MCF 10A (cell line): Measurements from ENCODE around the gene NUB1. TPM values are rescaled to one million over a fixed set of nuclear protein-coding genes. Genes with fewer than 3 reads are reported as not detected.
A peak's percentile ranks its signal among the peaks of the same experiment; 100 is the strongest.

Experiments
- BruUV-seq: library from RNA; stranded (reverse); fragments of 400-500 nt; replicated peaks from 2 replicates; lab custom pipeline; 2021; lab: Mats Ljungman, UMichigan
- CTCF ChIA-PET: fragments of 300-600 bp; sonication (Branson Sonifier 250); formaldehyde crosslinking; extraction: SDS; loops from one replicate; lab custom pipeline; 2021; ENCODE audit warnings: antibody characterized with exemption, inconsistent platforms; lab: Yijun Ruan, JAX
- POLR2A ChIA-PET: fragments of 300-600, 350-650 bp; sonication (Branson Sonifier 250); formaldehyde crosslinking; extraction: SDS; loops from one replicate; lab custom pipeline; 2020; ENCODE audit warnings: antibody characterized with exemption, inconsistent platforms; lab: Yijun Ruan, JAX
- DNase-seq: peaks from one replicate; pipeline ENCODE4 v3.0.0-alpha.2; 2018; ENCODE audit not compliant: unreplicated experiment
- H3K27ac Mint-ChIP-seq: one replicate; pipeline ENCODE4 v1.8.0; 2022; ENCODE audit warnings: mild to moderate bottlenecking, low read depth, mixed read lengths; ENCODE audit not compliant: unreplicated experiment
- H3K27me3 Mint-ChIP-seq: one replicate; pipeline ENCODE4 v1.8.0; 2022; ENCODE audit warnings: mixed read lengths; ENCODE audit not compliant: insufficient read depth, unreplicated experiment
- H3K36me3 Mint-ChIP-seq: one replicate; pipeline ENCODE4 v1.8.0; 2022; ENCODE audit warnings: mild to moderate bottlenecking, moderate library complexity, mixed read lengths; ENCODE audit not compliant: insufficient read depth, unreplicated experiment
- H3K4me1 Mint-ChIP-seq: one replicate; pipeline ENCODE4 v1.8.0; 2022; ENCODE audit warnings: mixed read lengths; ENCODE audit not compliant: insufficient read depth, unreplicated experiment
- H3K4me3 Mint-ChIP-seq: one replicate; pipeline ENCODE4 v1.8.0; 2022; ENCODE audit warnings: mild to moderate bottlenecking, moderate library complexity, mixed read lengths; ENCODE audit not compliant: unreplicated experiment
- H3K9me3 Mint-ChIP-seq: one replicate; pipeline ENCODE4 v1.8.0; 2022; ENCODE audit warnings: mixed read lengths; ENCODE audit not compliant: unreplicated experiment
- CTCF ChIP-seq: fragments of 200-600 bp; IDR thresholded peaks from one replicate; pipeline ENCODE4 v1.8.0; 2022; ENCODE audit warnings: antibody characterized with exemption, mild to moderate bottlenecking; ENCODE audit not compliant: unreplicated experiment
- intact Hi-C: fragments of 100-400 bp; cut with micrococcal nuclease; formaldehyde crosslinking; loops from 2 replicates; pipeline ENCODE4 v1.14.1; 2022
- total RNA-seq: library from RNA; stranded (reverse); gene quantifications from 2 replicates; pipeline ENCODE4 v1.2.3, GENCODE V29; 2022

NUB1 gene
- total RNA-seq, 1 experiment from 2014 or later: 53.3 TPM

DNA sequence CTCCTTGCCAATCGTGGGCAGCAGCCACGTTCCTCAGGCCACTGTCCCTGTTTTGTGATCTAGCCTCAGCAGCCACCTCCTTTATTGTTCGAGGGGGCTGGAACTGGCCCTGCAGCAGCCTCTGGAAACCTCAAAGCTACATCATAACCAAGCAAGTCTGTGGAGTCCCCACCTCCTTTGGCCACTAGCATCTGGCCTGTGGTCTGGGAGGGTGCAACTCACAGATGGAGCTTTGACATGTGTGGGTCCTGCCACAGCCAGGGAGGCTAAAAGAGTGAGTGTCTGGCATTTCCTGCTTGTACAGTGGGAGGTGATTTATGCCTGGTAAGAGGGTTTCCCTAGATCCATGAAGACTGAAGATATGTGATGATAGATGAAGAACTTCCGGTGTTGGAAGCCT, 32.3 kb upstream of the NUB1 start:
- BruUV-seq: no TSS peak
- Mint-ChIP-seq H3K4me3 (no peak overlapping the region), H3K4me1 (peaks cover 7% of the 10 kb centered on the region), H3K36me3 (no peaks in the 10 kb centered on the region), H3K27me3 (peaks cover 35% of the 10 kb centered on the region), H3K9me3 (no peaks in the 10 kb centered on the region), H3K27ac (no peak overlapping the region)
- CTCF ChIA-PET: interaction anchor here (1.2 to 4.2 kb wide), 3 partner anchors 11 to 65 kb away, joined by 3 to 37 read pairs (median 5); no protein-coding TSS in a partner anchor
- no peak for DNase-seq
- POLR2A ChIA-PET: interaction anchor here (1.2 kb wide), 1 partner anchor 23 kb away, joined by 4 read pairs; no protein-coding TSS in a partner anchor
- TF ChIP-seq CTCF: no peak
- intact Hi-C loops: no loop called here

DNA sequence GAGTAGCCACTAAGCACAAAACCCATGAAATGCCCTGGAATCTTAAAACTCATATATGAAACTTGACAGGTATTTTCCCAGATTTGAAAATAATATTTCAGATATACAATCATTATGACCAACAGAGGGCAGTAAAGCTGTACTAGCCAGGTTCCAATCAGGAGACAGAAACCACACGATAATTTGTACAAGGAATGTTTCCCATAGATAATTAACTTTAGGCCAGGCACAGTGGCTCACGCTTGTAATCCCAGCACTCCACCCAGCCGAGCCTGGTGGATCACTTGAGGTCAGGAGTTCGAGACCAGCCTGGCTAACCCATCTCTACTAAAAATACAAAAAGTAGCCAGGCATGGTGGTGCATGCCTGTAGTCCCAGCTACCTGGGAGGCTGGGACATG, 31.0 kb upstream of the NUB1 start:
- peak; percentile 23 for TF ChIP-seq CTCF
- no peak overlapping the region for H3K27ac Mint-ChIP-seq
- ChIA-PET POLR2A (interaction anchor here (1.1 to 1.2 kb wide), 2 partner anchors 24 to 280 kb away, joined by 3 to 4 read pairs; no protein-coding TSS in a partner anchor), CTCF (interaction anchor here (0.7 to 4.2 kb wide), 10 partner anchors 9 to 450 kb away, joined by 3 to 37 read pairs (median 5); no protein-coding TSS in a partner anchor)
- intact Hi-C loops: no loop called here
- H3K9me3 Mint-ChIP-seq: no peaks in the 10 kb centered on the region
- H3K4me1 Mint-ChIP-seq: no peaks in the 10 kb centered on the region
- H3K27me3 Mint-ChIP-seq: peaks cover 24% of the 10 kb centered on the region
- peak; percentile 10 for DNase-seq
- no TSS peak for BruUV-seq
- H3K36me3 Mint-ChIP-seq: no peaks in the 10 kb centered on the region
- H3K4me3 Mint-ChIP-seq: no peak overlapping the region

DNA sequence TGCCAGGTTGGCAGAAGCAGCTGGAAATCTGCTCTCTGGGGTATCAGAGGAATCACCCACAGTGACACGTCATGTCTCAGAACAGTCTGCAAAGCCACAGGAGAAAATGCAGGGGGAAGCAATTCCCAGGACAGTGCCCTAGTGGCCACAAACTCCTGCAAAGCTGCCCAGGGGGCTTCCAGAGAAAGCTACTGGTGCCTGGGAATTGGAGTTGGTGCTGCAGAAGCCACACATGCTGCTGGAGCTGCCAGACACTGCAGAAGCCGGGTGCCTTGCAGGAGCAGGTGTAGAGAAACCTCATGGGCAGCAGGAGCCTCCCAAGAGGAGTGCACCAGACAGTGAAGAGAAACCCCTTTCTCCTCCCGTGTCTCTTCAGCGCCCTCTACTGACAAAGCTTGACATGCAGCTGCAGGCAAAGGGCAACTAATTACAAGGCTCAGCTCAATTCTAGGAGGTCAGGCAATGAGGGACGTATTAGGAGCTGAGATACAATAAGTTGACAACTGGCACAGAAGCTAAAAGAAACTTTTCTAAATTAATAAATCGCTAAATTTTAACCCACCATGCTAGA, 30.2 kb upstream of the NUB1 start:
- DNase-seq: peak; percentile 22
- BruUV-seq: no TSS peak
- CTCF ChIA-PET: interaction anchor here (0.5 to 4.2 kb wide), 14 partner anchors 10 to 1569 kb away, joined by 3 to 37 read pairs (median 4); no protein-coding TSS in a partner anchor
- Mint-ChIP-seq H3K9me3 (no peaks in the 10 kb centered on the region), H3K4me1 (no peaks in the 10 kb centered on the region), H3K27me3 (peaks cover 16% of the 10 kb centered on the region), H3K4me3 (no peak overlapping the region), H3K36me3 (no peaks in the 10 kb centered on the region), H3K27ac (no peak overlapping the region)
- POLR2A ChIA-PET: interaction anchor here (0.6 kb wide), 1 partner anchor 25 kb away, joined by 3 read pairs; no protein-coding TSS in a partner anchor
- intact Hi-C loops: no loop called here
- no peak for TF ChIP-seq CTCF

DNA sequence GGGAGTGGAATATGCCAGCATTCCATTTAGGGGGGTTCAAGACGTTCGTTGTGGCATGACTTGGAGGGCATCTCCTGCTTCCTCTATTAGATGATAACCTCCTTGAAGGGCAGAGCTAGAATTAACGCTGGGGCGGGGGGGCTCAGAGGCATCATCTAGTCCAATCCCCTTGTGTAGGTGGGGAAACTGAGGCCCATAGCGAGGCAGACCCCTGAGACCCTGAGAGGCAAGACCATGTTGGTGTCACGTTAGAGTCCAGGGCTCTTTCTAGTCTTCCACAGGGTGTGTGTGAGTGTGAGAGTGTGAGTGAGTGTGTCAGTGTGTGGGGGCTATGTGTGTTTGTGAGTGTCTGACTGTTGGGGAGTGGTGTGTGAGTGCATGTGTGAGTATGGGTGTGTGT, 29.3 kb upstream of the NUB1 start:
- no peak for DNase-seq
- Mint-ChIP-seq H3K27me3 (peaks cover 6% of the 10 kb centered on the region), H3K4me1 (no peaks in the 10 kb centered on the region), H3K4me3 (no peak overlapping the region), H3K9me3 (no peaks in the 10 kb centered on the region), H3K36me3 (no peaks in the 10 kb centered on the region), H3K27ac (no peak overlapping the region)
- BruUV-seq: no TSS peak
- ChIA-PET CTCF (interaction anchor here (1.3 to 4.2 kb wide), 2 partner anchors 9 to 39 kb away, joined by 3 to 37 read pairs; no protein-coding TSS in a partner anchor), POLR2A (interaction anchor here (0.6 kb wide), 1 partner anchor 26 kb away, joined by 3 read pairs; no protein-coding TSS in a partner anchor)
- TF ChIP-seq CTCF: no peak
- intact Hi-C loops: no loop called here
